AML-193 (cell line): ENCODE measurements around the gene CFAP52.
"Not testable (repeated sequence)": the region's sequence is repeated elsewhere in the genome, so short reads cannot be mapped to it uniquely, and the experiment has no call there.

ENCODE experiments used
- DNase-seq, 2 experiments: peaks; one replicate each; lab custom pipeline; 2025; lab: John Stamatoyannopoulos, UW

The CFAP52 gene

GRCh38 chr17:9646546-9646885, 70.1 kb downstream of the CFAP52 start:
- DNase-seq, result no peak

GRCh38 chr17:9647014-9647413, 70.6 kb downstream of the CFAP52 start:
- no peak for DNase-seq

GRCh38 chr17:9648521-9649110, 72.2 kb downstream of the CFAP52 start:
- DNase-seq, result no peak

DNA sequence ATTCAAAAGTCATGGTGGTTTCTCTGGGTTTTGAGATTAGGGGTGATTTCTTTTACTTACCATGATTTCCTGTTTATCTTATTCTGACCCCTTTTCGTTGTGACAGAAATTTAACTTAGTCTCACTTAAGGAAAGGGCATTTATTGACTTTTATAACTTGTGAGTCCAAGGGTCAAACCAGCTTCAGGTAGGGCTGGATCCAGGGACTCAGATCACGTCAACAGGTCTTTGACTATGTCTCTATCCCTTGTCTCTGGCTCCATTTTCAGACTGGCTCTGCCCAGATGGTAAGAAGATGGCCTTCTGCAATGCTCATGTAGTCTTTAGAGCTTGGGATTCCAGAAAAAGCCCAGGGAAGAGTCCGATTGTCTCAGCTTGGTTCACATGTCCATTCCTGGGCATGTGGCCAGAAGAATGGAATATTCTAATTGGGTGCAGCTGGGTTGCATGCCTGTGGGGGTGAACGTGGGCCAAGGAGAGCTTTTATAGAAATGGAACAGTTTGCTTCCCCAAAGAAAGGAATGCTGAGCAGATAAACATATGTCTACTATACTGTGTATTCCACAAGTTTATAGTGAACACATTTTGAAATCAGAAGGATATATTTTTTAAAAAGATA, 82.3 kb downstream of the CFAP52 start:
- no peak for DNase-seq

GRCh38 chr17:9661027-9661426, 84.6 kb downstream of the CFAP52 start:
- DNase-seq, result no peak

GRCh38 chr17:9663511-9663910, 87.1 kb downstream of the CFAP52 start:
- not testable (repeated sequence) for DNase-seq

DNA sequence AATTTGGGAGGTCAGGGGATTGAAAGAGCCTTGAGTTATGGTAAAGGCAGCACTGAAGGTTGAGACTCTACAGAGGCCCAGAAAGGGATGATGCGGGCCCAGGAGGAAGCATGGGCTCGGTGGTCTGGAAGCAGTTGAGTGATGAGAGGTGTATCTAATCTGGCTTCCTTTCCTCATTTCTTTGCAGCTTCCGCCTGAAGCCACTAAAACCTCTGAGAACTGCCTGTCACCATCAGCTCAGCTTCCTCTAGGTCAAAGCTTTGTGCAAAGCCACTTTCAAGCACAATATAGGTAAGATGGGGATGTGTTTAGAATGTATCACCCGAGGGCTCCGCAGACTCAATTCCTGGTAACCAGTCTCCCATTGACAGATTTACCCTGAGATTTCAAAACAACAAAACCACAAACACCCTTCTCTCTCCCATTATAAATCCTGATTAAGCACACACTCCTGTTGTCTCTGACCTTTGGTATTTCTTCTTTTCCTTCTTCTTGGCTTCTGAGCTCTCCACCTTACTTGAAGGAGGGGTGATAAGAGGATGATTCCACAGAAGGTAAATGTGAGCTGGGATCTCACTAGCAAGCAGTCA, 90.1 kb downstream of the CFAP52 start:
- no peak for DNase-seq

DNA sequence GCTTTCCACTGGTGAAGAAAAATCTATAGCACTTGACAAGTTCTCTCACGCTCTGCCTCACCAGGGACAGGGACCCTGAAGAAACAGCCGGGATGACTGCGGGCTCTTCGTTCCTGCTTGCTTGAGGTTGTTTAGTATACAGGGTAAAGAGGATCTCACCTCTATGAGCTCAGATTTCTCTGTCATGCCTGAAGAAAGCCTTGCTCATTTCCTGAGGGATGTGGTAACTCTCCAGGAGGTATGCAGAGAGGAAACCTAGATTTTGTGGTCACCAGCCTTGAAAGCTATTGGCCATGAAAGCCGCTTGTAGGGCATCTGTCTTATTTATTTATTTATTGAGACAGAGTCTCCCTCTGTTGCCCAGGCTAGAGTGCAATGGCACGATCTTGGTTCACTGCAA, 92.1 kb downstream of the CFAP52 start:
- DNase-seq, result no peak

DNA sequence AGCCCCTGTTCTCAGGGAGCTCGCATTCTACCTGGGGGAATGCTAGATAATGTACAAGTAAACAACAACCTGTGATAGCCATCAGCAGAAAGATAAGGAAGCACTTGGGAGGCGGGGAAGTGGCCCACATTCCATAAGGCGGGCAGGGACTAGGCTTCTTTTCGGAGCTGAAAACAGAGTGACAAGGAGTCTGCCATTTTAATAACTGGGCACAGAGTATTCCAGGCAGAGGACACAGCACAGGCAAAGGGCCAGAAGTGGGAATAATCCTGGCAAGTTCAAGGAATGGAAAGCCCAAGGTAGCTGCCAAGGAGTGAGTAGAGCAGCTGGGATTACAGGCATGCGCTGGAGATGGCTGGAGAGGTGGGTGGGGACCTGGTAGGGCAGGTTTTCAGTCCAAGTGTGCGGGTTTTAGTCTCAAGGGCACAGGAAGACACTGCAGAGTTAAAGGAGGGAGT, 93.1 kb downstream of the CFAP52 start:
- DNase-seq, result no peak

- DNase-seq, result no peak
Measured at GRCh38 chr17:9670596-9670995, 94.2 kb downstream of the CFAP52 start.

- no peak for DNase-seq
Measured at GRCh38 chr17:9671559-9671958, 95.1 kb downstream of the CFAP52 start.

DNA sequence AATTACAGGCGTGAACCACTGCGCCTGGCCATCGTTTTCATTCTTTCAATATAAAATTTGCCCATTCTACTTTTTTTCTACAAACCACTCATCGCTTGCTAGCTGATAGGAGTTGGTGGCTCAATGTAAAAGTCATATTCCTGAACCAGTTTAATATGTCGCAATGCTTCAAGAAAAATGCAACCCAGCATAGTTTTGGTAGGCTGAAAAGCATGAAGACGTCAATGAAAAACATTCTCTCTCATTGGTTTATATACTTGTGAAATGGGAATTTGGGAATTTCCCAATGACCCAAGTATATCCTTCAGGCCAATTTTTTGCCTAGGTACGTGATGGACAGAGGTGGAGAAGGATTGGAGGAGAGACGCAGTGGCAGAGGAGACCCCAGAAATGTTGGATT, 95.8 kb downstream of the CFAP52 start:
- no peak for DNase-seq

- no peak for DNase-seq
Measured at GRCh38 chr17:9672691-9673090, 96.2 kb downstream of the CFAP52 start.

DNA sequence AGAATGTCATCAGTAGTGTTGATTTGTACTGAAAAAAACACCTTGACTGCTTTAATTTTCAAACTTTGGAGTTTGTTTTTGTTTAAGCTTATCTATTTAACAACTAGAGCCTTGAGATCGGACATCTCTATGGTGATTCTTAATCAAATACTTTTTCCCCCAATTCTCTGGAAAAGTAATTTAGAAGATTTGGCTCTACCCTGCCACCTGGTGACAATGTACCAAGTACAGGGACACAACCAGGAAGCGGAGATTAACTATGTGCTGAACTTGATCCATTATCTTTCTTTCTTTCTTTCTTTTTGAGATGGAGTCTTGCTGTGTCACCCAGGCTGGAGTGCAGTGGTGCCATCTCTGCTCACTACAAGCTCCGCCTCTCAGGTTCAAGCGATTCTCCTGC, 99.6 kb downstream of the CFAP52 start:
- no peak for DNase-seq

DNA sequence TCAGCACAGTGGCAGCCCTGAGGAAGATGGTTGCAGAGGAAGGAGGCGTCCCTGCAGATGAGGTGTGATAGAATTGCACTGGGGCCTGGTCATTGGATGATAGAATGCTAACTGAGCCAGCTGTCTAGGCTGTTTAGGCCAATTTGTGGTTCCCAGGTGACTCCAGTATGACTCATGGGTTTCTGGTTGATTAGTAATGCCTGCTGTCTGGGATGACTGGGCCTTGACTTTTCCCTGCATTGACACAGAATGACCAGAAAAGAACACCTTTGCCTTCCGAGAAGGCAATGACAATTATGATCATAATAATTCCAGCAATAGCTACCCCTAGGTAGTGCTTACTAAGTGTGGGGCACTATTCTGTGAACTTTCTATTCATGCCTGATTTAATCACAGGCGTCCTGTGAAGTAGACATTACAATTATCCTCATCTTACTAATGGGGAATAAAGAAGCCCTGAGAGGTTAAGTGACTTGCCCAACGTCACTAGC, 100.4 kb downstream of the CFAP52 start:
- no peak for DNase-seq

DNA sequence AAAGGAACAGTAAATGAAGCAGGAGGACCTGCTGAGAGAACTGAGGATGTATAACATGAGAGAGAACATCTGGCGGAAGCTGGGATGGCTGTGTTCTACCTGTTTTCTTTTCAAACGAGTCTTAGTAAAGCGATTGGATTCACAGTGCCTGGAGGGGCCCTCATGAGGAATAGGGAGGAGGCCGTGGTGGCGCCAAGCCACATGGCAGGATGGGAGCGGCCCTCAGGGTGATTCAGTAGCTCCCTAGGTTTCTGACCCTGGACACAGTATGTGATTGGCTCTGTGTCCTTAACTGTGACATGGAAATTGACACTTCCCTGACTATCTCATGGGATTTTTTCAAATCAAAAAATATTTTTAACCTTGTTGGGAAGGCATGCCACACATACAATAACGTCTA, 101.0 kb downstream of the CFAP52 start:
- DNase-seq, result no peak

DNA sequence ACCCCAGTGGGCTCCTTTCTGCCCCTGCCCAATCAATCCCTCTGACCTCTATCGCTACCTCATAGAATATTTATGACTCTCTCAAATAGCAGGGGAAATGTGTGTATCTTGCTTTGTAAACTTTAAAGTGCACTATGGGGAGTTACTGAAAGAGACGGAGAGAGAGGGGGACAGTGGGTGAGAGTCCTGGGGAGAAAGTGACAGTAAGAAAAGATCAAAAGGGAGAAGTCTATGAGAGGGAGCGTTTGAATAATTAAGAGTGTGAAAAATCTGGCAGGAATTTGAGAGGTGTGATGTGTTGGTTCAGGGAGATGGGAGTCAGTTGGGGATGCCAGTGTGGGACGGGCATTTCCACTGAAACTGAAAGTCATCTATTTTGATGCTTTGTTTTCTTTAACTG, 101.5 kb downstream of the CFAP52 start:
- no peak for DNase-seq

GRCh38 chr17:9684955-9685621, 108.6 kb downstream of the CFAP52 start:
- no peak for DNase-seq
